Suppressor macrophage treated with lipopolysaccharide for 4 hours (primary cell): Measurements from ENCODE around the gene IFI27L1.

ENCODE experiments used
- DNase-seq: peaks from one replicate; pipeline ENCODE4 v3.0.0-alpha.2; 2020

IFI27L1 gene

DNA sequence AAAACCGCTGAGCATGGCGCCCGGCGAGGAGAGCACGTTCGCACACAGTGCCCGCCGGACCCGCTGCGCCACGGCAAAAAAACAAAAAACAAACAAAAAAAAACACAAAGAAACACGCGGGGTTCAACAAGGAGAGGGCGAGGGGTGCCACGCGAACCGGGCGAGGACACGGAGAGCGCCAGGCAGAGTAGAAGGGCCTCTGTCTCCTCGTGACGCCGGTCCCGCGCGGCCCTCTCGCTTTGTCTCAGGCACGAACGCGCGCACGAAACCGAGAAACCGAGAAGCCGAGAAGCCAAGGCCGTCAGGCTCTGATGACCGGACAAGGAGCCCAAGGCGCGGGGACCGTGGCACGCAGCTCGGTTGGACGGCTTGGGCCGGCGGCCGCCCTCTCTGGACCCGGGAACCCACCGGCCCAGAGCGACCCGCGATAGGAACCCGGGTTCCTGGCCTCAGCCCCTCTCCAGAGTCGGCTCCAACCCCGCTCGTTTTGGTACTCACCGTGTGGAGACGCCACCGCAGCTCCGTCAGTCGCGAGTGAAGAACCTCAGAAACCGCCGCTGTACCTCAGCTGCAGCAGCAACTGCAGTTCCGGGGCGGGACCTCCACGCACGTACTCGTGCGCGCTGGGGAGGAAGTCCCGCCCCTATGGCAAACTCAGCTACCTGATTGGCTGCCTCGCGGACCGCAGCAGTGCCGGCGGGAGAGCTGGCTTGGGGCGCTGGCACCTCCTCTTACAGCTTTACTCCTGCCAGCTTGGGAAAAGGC lies at the start of gene IFI27L1, which contains the start of gene DDX24:
TSS of gene IFI27L1 (plus strand) at position 690 of the 765 bp plus-strand sequence. CDS start 15,628 bp downstream, outside the sequence.
TSS of gene DDX24 (minus strand) at position 582 of the 765 bp plus-strand sequence. CDS start 1,460 bp downstream, outside the sequence.
- DNase-seq: peak; percentile 97

DNA sequence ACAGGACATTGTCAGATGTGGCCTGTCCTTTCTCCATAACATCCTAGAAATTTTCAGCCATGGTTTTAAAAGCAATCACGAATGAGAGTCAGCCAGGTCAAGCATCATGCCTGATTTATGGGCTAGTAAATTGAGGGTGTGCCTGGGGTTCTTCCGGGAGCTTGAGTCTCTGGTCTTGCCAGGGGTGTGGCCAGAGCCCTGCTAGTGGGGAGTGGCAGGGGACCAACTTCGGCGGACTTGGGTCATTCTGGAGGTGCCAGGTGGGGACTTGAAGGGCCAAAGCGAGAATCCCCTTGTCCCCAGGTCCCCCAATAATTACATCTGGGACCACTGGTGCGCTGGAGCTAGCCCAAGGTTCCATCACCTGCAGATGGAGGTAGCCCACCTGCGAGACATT lies 49.2 kb upstream of the IFI27L1 start:
- no peak for DNase-seq

- DNase-seq: no peak
Observed at GRCh38 chr14:94034886-94035285, 46.2 kb upstream of the IFI27L1 start.

GRCh38 chr14:94036313-94037167 lies 44.6 kb upstream of the IFI27L1 start:
- DNase-seq: peak; percentile 79

DNA sequence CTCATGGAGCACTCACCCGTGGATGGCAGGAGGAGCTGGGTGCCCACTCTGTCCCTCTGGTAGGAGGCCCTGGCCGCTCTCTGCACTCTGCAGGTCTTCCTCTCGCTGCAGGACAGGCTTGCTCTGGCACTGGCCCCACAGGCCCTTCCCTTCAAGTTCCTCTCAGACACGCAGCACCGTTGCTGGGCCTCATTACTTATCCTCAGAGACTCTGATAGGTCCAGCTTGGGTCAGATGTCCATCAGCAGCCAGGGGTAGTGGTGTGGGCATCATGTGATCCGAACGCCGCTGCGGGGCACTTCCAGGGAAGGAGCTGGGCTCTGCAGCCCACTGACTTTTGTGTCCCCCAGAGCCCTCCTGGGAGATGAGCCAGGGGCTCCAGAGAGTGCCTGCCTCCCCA lies 43.2 kb upstream of the IFI27L1 start:
- DNase-seq: no peak

DNA sequence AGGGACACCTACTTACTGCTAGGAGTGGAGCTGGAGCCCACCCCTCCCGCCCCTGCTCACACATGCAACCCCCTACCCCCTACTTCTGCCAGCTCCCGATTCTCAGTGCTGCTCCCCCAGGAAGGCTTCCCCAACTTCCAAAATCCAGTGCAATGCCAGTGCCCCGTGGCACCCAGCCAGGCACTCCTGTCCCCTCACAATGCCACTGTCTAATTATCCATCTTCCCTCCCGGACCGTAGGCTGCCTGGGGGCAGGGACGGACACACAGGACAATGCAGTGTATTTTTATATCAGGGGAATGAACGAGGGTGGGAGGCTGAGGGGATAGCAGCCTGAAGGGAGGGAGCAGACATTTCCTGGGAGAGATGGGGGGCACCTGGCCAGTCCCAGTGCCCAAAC lies 42.6 kb upstream of the IFI27L1 start:
- DNase-seq: no peak

DNA sequence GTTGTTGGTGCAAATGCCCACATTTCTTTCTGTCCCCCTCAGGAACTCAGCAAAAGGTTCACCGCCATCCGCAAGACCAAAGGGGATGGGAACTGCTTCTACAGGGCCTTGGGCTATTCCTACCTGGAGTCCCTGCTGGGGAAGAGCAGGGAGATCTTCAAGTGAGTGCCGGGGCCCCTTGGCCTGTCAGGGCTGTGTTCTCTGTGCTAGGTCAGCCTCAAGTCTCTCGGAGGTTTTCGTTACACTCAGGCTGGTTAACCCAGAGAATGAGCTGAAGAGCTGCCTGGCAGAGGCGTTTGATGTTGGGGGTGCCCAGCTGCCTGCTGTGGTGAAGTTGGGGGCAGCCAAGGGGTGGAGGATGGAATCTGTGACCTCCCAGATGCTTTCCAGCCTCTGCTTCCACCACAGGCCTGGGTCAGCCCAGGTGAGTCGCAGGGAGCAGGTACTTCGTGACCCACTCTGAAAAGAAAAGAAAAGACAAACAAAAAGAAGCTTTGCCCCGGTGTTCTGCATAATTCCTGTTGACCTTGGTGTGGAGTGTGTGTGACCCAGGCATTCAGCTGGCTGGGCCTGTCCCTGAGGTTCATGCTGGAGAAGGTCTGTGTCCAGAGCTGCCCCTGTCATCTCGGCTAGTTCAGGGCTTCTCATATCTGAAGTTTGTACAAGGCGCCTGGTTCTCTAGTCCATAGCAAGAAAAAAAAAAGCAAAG lies 42.0 kb upstream of the IFI27L1 start:
- DNase-seq: no peak

- no peak for DNase-seq
Observed at GRCh38 chr14:94040247-94040646, 40.9 kb upstream of the IFI27L1 start.

DNA sequence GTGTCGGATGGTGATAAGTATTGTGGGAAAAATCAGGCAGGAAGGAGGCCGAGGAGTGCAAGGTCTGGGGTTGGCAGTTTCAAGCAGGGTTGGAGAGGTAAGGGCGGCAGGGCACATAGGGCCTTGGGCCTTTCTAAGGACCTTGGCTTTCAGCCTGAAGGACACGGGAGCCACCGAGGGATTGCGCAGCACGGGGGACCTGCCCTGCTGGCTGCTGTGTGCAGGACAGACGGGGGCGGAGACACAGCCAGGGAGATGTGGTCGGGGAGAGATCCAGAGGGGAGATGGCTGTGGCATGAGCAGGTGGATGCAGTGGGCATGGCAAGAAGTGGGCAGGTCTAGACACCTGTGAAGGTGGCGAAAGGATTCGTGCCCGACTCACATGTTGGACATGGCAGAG lies 40.3 kb upstream of the IFI27L1 start:
- no peak for DNase-seq

- DNase-seq: no peak
Observed at GRCh38 chr14:94041551-94042346, 39.4 kb upstream of the IFI27L1 start.

DNA sequence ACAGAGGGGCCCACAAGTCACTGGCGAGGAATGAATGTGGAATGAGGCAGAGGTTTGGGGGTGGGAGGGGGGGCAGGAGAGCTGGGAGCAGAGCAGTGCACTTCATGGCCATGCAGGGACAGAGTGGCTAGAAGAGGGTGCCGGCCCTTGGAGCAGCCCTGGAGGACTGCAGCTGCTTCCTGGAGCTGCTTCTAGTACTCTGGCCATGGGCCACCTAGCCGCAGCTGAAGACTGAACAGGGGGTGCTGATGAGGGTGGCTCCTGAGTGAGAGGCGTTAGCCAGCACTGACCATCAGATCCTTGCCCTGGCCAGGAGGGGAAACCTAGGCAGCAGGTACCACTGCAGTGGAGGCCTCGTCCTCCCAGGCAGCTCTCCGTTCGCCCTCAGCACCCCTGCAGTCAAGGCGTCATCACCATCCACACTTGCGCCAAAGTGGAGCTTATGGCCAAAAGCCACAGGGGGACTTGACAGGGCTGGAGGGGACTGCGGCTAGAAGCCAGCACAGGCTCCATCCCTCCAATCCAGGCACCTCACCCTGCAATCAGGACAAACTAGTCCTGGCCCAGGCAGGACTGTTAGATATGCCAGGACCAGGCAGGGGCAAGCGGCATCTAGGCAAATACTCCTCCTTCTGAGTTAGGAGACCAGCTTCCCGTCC lies 38.5 kb upstream of the IFI27L1 start:
- no peak for DNase-seq

GRCh38 chr14:94043111-94043755 lies 37.9 kb upstream of the IFI27L1 start:
- no peak for DNase-seq

GRCh38 chr14:94043756-94044475 lies 37.2 kb upstream of the IFI27L1 start:
- no peak for DNase-seq

- no peak for DNase-seq
Observed at GRCh38 chr14:94044476-94045091, 36.5 kb upstream of the IFI27L1 start.

GRCh38 chr14:94045101-94045500 lies 36.0 kb upstream of the IFI27L1 start:
- DNase-seq: no peak

GRCh38 chr14:94045563-94046345 lies 35.4 kb upstream of the IFI27L1 start:
- DNase-seq: no peak

GRCh38 chr14:94046696-94047250 lies 34.3 kb upstream of the IFI27L1 start:
- DNase-seq: no peak

DNA sequence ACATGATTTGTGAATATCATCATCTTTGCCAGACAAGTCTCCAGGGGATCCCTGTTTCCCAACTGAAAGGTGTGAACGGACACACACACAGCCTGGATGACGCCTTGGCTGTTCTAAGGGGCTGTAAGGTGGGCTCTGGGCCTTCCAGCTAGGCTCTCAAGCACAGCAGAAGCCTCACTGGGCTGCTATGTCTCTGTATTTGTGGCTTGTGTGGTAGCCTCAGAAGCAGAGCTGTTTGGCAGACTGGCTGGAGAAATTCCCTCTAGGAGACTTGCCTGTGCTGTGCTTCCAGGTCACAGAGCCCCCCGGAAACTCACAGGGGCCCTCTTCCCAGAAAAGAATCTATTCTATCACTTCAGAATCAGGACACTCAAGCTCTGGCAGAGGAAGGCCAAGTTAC lies 33.5 kb upstream of the IFI27L1 start:
- no peak for DNase-seq
